GM21528 (cell line): ENCODE results near the gene CD38.
"Not testable (repeated sequence)": the region's sequence is repeated elsewhere in the genome, so short reads cannot be mapped to it uniquely, and the experiment has no call there.

Source experiments
- ATAC-seq: cut with Tn5 transposase; IDR thresholded peaks from one replicate; pipeline ENCODE4 v1.9.1; 2021; ENCODE audit warnings: mild to moderate bottlenecking, moderate library complexity; ENCODE audit not compliant: unreplicated experiment, low FRiP score

CD38 gene

GRCh38 chr4:15855804-15856475 is 77.8 kb downstream of the CD38 start:
- ATAC-seq: no peak

DNA sequence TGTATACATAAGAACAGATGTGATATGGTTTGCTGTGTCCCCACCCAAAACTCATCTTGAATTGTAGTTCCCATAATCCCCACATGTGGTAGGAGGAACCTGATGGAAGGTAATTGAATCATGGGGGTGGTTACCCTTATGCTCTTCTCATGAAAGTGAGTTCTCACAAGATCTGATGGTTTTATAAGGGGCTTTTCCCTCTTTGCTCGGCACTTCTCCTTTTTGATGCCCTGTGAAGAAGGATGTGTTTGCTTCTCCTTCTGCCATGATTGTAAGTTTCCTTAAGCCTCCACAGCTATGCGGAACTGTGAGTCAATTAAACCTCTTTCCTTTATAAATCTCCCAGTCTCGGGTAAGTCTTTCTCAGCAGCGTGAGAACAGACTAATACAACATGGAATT is 83.1 kb downstream of the CD38 start:
- not testable (repeated sequence) for ATAC-seq

- no peak for ATAC-seq
These were observed 86.8 kb downstream of the CD38 start for GRCh38 chr4:15864651-15865566.

DNA sequence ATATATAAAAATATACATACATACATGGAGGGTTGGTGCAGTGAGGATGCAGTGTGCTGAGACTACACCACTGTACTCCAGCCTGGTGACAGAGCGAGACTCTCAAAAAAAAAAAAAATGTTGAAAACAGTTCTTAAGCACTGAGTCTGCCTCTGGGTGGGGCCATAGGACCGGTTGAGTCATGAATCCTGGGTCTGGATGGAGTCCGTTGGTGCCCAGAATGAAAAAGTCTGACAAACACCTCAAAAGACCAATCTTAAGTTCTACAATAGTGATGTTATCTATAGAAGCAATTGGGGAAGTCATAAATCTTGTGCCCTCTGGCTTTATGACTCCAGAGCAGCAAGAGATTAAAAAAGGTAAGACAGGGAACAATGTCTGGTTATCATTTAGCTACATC is 90.0 kb downstream of the CD38 start:
- ATAC-seq: no peak

GRCh38 chr4:15868826-15869413 is 90.8 kb downstream of the CD38 start:
- no peak for ATAC-seq

DNA sequence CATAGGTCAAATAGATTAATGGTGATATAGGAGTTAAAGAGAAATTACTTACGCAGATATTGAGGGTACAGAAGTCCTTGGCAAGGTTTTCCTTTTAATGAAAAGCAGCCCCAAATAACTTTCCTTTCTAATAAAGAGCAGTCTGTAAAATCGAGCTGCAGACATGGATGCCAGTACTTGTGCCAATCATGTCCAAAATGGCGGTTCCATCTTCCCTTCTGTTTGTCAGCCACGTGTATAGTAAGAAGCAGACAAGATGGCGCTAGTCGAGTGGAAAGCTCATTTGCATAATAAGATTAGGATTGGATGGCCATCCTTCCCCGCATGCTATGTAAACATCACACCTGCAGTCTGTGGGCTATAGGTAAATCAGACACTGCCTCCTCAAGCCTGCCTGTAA is 92.0 kb downstream of the CD38 start:
- ATAC-seq: no peak

DNA sequence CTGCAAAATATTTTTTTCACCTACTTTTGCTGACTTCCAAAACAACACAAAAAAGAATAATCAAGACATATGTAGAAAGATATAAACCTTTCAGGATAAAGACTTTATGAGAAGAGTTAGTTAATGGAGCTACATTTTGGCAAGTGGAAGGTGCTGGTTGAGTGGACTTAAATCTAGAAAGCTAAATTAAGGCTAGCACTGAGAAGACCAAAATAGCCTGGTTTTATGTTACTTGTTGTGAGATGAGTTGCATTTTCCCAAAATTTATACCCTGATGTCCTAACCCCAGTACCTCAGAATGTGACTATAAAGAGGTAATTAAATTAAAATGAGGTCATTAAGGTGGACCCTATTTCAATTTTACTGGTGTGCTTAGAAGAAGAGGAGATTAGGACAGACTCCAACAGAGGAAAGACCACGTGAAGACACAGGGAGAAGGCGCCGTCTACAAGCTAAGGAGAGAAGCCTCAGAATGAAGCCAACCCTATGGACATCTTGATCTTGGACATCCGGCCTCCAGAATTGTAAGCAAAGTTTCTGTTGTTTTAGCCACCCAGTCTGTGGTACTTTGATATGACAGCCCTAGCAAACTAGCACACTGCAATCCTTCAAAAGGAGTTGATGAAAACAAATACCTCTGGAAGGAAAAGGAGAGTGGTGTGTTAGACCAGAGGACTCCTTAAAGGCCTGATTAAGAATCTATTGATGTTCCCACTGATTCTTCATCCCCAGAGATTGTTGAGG is 93.0 kb downstream of the CD38 start:
- no peak for ATAC-seq

GRCh38 chr4:15873117-15873516 is 95.0 kb downstream of the CD38 start:
- ATAC-seq: no peak

GRCh38 chr4:15874671-15875070 is 96.5 kb downstream of the CD38 start:
- no peak for ATAC-seq

DNA sequence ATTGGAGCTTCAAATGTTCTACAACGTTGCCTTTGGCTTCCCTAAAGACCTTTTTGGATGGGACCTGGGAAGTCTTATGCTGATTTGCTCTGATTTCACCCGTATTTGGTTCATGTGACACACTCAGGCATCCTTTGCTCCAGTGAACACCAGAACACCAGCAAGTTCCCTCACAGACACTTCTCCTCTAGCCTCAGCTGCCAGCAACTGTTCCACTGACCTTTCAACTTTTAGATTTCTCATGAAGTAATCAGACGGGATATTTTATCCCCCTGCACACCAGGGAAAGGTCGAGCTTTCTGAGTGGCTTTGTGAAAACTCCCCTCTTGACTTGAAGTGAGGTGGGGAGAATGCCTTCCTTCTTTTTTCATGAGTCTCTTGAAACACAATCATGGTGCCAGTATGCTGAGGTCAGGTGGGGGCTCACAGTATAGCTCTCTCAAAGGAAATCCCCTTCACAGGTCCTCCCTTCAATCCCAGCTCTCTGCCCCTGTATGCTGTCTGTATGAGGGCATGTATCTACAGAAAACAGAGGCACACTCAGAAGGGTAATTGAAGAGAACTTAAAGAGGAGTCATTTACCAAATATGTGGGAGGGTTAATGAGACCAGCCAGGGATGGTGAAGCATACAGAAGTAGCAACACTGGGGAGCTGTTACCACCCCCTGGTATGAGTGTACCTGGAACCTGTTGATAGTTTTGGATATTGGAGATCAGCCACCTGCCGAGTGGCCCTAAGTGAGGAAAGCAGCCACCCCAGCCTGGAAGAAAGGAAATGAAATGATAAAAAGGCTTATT is 97.7 kb downstream of the CD38 start:
- no peak for ATAC-seq

DNA sequence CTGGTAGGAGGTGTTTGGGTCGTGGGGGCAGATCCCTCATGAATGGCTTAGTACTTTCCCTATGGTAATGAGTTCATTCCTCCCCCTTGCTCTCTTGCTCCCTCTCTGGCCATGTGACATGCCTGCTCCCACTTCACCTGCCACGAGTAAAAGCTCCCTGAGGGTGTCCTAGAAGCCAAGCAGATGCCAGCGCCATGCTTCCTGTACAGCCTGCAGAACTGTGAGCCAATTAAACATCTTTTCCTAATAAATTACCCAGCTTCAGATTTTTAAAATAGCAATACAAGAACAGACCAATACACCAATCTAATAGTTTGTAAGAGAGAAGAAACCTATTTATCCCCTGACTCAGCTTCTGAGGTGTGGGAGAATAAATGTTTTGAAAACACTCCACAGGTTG is 99.9 kb downstream of the CD38 start:
- no peak for ATAC-seq

- ATAC-seq: no peak
These were observed 103.7 kb downstream of the CD38 start for GRCh38 chr4:15881820-15882219.

DNA sequence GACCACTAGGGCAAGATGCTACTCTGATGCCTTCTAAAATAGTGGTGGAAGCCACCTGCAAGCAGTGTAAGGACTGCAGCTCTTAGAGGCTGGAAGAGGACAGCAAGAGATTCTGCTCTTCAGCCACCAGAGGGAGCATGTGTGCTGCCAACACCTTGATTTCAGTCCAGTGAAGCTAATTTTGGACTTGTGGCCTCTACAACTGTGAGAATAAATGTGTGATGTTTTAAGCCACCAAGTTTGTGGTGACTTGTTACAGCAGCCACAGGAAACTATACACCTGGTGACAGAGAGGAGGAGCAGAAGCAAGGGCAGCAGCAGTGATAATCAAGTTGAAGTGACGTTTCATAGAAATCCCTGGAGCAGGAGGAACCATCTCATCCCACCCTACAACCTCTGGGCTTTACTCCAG is 104.6 kb downstream of the CD38 start:
- peak; percentile 92 for ATAC-seq

DNA sequence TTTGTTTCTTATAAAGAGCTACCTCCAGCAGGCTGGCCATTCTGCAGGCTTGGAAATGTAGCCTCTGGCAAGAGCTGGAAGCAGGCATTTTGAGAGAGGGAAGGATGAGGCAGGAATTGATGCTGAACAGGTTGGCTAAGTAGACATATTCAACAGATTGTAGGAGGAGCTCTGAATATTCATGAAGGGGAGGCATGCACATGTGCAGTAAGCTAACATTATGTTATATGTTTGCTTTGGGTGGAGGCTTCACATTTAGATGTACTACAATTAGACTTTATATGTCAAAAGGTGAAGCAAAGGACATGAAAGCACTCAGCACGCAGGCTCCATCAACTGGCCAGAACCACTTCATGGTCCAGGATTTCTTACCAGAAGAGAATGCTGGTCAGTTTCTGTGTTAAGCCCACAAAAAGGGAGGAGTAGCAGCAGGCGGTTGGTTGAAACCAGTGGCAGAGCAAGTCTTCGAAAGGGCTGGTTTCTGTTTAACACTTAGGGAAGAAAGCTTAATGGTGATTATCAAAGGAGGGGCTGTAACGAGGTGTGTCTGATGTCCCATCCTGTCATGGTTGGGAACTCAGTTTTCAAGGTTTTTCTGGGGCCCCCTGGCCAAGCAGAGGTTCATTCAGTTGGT is 105.6 kb downstream of the CD38 start:
- ATAC-seq: no peak

GRCh38 chr4:15884666-15885065 is 106.5 kb downstream of the CD38 start:
- ATAC-seq: no peak

DNA sequence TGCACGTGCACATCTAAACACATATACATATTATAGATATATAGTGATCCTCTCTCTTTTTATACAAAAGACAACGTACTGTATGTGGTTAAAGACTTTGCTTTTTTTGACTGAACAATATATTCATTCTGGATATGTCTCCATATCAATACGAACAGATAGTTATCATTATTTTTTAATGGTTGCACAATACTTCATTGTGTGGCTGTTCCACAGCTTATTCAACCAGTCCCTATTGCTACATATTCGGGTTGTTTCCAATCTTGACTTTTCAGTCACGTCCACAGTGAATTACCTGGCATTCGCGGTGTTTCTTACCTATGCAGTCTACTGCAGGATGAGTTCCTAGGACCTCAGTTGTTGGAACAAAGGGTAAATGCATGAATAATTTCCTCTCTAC is 107.3 kb downstream of the CD38 start:
- no peak for ATAC-seq

GRCh38 chr4:15888515-15888914 is 110.4 kb downstream of the CD38 start:
- ATAC-seq: no peak

GRCh38 chr4:15890246-15890829 is 112.2 kb downstream of the CD38 start:
- no peak for ATAC-seq

- no peak for ATAC-seq
These were observed 113.2 kb downstream of the CD38 start for GRCh38 chr4:15891312-15891711.
